Naive thymus-derived CD4-positive, alpha-beta T cell (primary cell): ENCODE data around the gene DOCK3. TPM values are rescaled to one million over a fixed set of nuclear protein-coding genes. Genes with fewer than 3 reads are reported as not detected.

Source experiments
- ATAC-seq: fragments of 150-1000 bp; cut with Tn5 transposase; 2 replicates; pipeline ENCODE4 v1.10.0; 2021; ENCODE audit warnings: mild to moderate bottlenecking, moderate library complexity
- CTCF ChIA-PET: fragments of 350-600 bp; sonication (Branson Sonifier 250); formaldehyde crosslinking; loops from one replicate; lab custom pipeline; 2021; ENCODE audit warnings: antibody characterized with exemption; lab: Charles Lee
- POLR2A ChIA-PET: fragments of 350-600 bp; sonication (Branson Sonifier 250); formaldehyde crosslinking; loops from one replicate; lab custom pipeline; 2021; ENCODE audit warnings: antibody characterized with exemption, inconsistent platforms; lab: Charles Lee
- DNase-seq, 9 donors: peaks; one replicate each; pipeline versions ENCODE4 v3.0.0 to v3.0.0-alpha.2; 2020 to 2022; ENCODE audit warnings: mixed read lengths in 1 of 9
- H3K27ac ChIP-seq: one replicate; pipeline ENCODE4 v1.7.0; 2013; ENCODE audit warnings: mild to moderate bottlenecking, low read depth, low read length, moderate library complexity
- H3K27me3 ChIP-seq, 2 donors: one replicate each; pipeline ENCODE4 v1.7.0; 2013; ENCODE audit warnings: low read length in 2 of 2, mild to moderate bottlenecking in 2 of 2, moderate library complexity in 2 of 2; ENCODE audit not compliant: control insufficient read depth in 2 of 2, insufficient read depth in 2 of 2
- H3K36me3 ChIP-seq, 3 experiments: 1 replicate in 2 of 3; 2 replicates in 1 of 3; pipeline ENCODE4 v1.7.0; 2013; ENCODE audit warnings: low read length in 3 of 3, mild to moderate bottlenecking in 3 of 3, moderate library complexity in 1 of 3; ENCODE audit not compliant: insufficient read depth in 3 of 3, control insufficient read depth in 2 of 3
- H3K4me1 ChIP-seq, 2 donors: one replicate each; pipeline ENCODE4 v1.7.0; 2013; ENCODE audit warnings: low read length in 2 of 2, mild to moderate bottlenecking in 2 of 2, moderate library complexity in 1 of 2; ENCODE audit not compliant: control insufficient read depth in 2 of 2, insufficient read depth in 2 of 2
- H3K4me3 ChIP-seq: 2 replicates; pipeline ENCODE4 v1.7.0; 2013; ENCODE audit warnings: mild to moderate bottlenecking, low read length
- H3K9me3 ChIP-seq, 3 experiments: 1 replicate in 2 of 3; 2 replicates in 1 of 3; pipeline ENCODE4 v1.7.0; 2013; ENCODE audit warnings: low read length in 3 of 3; ENCODE audit not compliant: control insufficient read depth in 2 of 3
- H3K27ac Mint-ChIP-seq, 9 donors: one replicate each; pipeline ENCODE4 v1.8.0; 2020 to 2022; ENCODE audit warnings: mixed read lengths in 9 of 9, mild to moderate bottlenecking in 8 of 9, moderate library complexity in 5 of 9, inconsistent platforms in 2 of 9
- H3K27me3 Mint-ChIP-seq, 5 donors: one replicate each; pipeline ENCODE4 v1.8.0; 2021 to 2022; ENCODE audit warnings: mixed read lengths in 5 of 5, mild to moderate bottlenecking in 1 of 5
- H3K36me3 Mint-ChIP-seq, 5 donors: one replicate each; pipeline ENCODE4 v1.8.0; 2020 to 2022; ENCODE audit warnings: mixed read lengths in 5 of 5, mild to moderate bottlenecking in 3 of 5, inconsistent platforms in 1 of 5
- H3K4me1 Mint-ChIP-seq, 7 donors: one replicate each; pipeline ENCODE4 v1.8.0; 2020 to 2022; ENCODE audit warnings: mixed read lengths in 7 of 7, mild to moderate bottlenecking in 3 of 7, inconsistent platforms in 1 of 7
- H3K4me3 Mint-ChIP-seq, 10 donors: one replicate each; pipeline ENCODE4 v1.8.0; 2020 to 2022; ENCODE audit warnings: mild to moderate bottlenecking in 10 of 10, mixed read lengths in 10 of 10, moderate library complexity in 6 of 10, inconsistent platforms in 2 of 10
- H3K9me3 Mint-ChIP-seq, 11 donors: one replicate each; pipeline ENCODE4 v1.8.0; 2020 to 2022; ENCODE audit warnings: mixed read lengths in 11 of 11, mild to moderate bottlenecking in 4 of 11, inconsistent platforms in 1 of 11, moderate library complexity in 1 of 11
- intact Hi-C, 2 donors: fragments of 100-400 bp; cut with micrococcal nuclease; formaldehyde crosslinking; loops; one replicate each; pipeline ENCODE4 v1.15.1; 2023
- polyA plus RNA-seq, 2 donors: library from polyadenylated mRNA; unstranded; fragments of 300-500 nt; fragmentation: Illumina TruSeq; gene quantifications; one replicate each; pipeline ENCODE4 v1.2.3, GENCODE V29; 2021
- total RNA-seq, 6 experiments: library from RNA in 5 of 6; stranded (reverse) in 5 of 6; gene quantifications; 1 replicate in 5 of 6; 2 replicates in 1 of 6; pipeline ENCODE4 v1.2.3 and lab custom pipeline; 2021 to 2026

The DOCK3 gene
- total and polyA plus RNA-seq, 7 experiments from 2014 or later = 0.19 to 2.9 (median 1.5) TPM

GRCh38 chr3:50985893-50986292 lies 311.2 kb downstream of the DOCK3 start:
- Mint-ChIP-seq H3K27me3 (peaks cover 0 to 4% (median 0%) of the 10 kb centered on the region in 5 donors), H3K4me3 (no peak overlapping the region), H3K36me3 (peaks cover 0 to 20% (median 11%) of the 10 kb centered on the region in 5 donors), H3K4me1 (no peaks in the 10 kb centered on the region), H3K27ac (no peak overlapping the region), H3K9me3 (peaks cover 4 to 31% (median 12%) of the 10 kb centered on the region in 11 donors)
- Histone ChIP-seq H3K9me3 (peaks cover 0 to 10% (median 0%) of the 10 kb centered on the region in 3 experiments), H3K4me1 (no peaks in the 10 kb centered on the region), H3K4me3 (no peak overlapping the region), H3K27me3 (no peaks in the 10 kb centered on the region), H3K27ac (no peak overlapping the region), H3K36me3 (no peaks in the 10 kb centered on the region)
- ChIA-PET POLR2A (no interaction called here), CTCF (no interaction called here)
- no peak for DNase-seq
- no peak for ATAC-seq
- intact Hi-C loops = no loop called here

DNA sequence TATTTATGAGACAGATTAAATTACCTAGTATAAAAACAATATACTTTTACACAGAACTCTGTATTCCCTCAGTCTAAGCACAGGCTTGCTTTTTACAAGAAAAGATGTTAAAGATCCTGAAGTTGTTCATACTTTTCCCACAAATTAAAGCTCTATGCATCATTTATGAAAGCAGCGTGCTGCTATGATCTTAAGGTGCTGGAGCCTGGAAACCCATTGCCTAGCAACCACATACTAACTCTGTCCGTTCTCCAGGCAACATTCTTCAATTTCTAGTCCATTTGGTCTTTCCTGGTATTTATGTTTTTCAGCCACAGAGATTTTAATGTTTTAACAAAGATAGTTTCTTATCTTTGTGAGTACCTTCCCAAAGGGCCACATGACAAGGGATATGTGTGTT lies 312.0 kb downstream of the DOCK3 start:
- no peak overlapping the region for H3K27ac Mint-ChIP-seq
- Histone ChIP-seq H3K27ac (no peak overlapping the region), H3K4me3 (no peak overlapping the region), H3K27me3 (no peaks in the 10 kb centered on the region), H3K9me3 (peaks cover 0 to 10% (median 0%) of the 10 kb centered on the region in 3 experiments), H3K36me3 (no peaks in the 10 kb centered on the region), H3K4me1 (no peaks in the 10 kb centered on the region)
- ChIA-PET CTCF (no interaction called here), POLR2A (no interaction called here)
- DNase-seq (no peak), ATAC-seq (no peak)
- peaks cover 0 to 27% (median 14%) of the 10 kb centered on the region in 5 donors for H3K36me3 Mint-ChIP-seq
- no peak overlapping the region for H3K4me3 Mint-ChIP-seq
- intact Hi-C loops = no loop called here
- H3K27me3 Mint-ChIP-seq = peaks cover 0 to 4% (median 0%) of the 10 kb centered on the region in 5 donors
- peaks cover 9 to 40% (median 20%) of the 10 kb centered on the region in 11 donors for H3K9me3 Mint-ChIP-seq
- H3K4me1 Mint-ChIP-seq = no peaks in the 10 kb centered on the region

- no peak for DNase-seq
- H3K27me3 ChIP-seq = no peaks in the 10 kb centered on the region
- peaks cover 0 to 7% (median 0%) of the 10 kb centered on the region in 3 experiments for H3K9me3 ChIP-seq
- ChIA-PET POLR2A (no interaction called here), CTCF (no interaction called here)
- no peak overlapping the region for H3K4me3 ChIP-seq
- H3K27ac Mint-ChIP-seq = no peak overlapping the region
- no peaks in the 10 kb centered on the region for H3K4me1 ChIP-seq
- no peak for ATAC-seq
- peaks cover 3 to 35% (median 21%) of the 10 kb centered on the region in 11 donors for H3K9me3 Mint-ChIP-seq
- no peak overlapping the region for H3K4me3 Mint-ChIP-seq
- intact Hi-C loops = no loop called here
- no peak overlapping the region for H3K27ac ChIP-seq
- peaks cover 0 to 4% (median 0%) of the 10 kb centered on the region in 7 donors for H3K4me1 Mint-ChIP-seq
- H3K27me3 Mint-ChIP-seq = peaks cover 0 to 3% (median 0%) of the 10 kb centered on the region in 5 donors
- H3K36me3 ChIP-seq = no peaks in the 10 kb centered on the region
- H3K36me3 Mint-ChIP-seq = peaks cover 1 to 21% (median 9%) of the 10 kb centered on the region in 5 donors
Observed at GRCh38 chr3:50994537-50994936, 319.8 kb downstream of the DOCK3 start.

- H3K27ac Mint-ChIP-seq = no peak overlapping the region
- intact Hi-C loops = no loop called here
Observed at GRCh38 chr3:50995085-50995824, 320.5 kb downstream of the DOCK3 start.

GRCh38 chr3:51002495-51002894 lies 327.8 kb downstream of the DOCK3 start:
- H3K9me3 Mint-ChIP-seq = peaks cover 0 to 3% (median 0%) of the 10 kb centered on the region in 11 donors
- Histone ChIP-seq H3K9me3 (no peaks in the 10 kb centered on the region), H3K4me1 (no peaks in the 10 kb centered on the region), H3K27ac (no peak overlapping the region), H3K27me3 (no peaks in the 10 kb centered on the region), H3K4me3 (no peak overlapping the region), H3K36me3 (no peaks in the 10 kb centered on the region)
- ChIA-PET CTCF (no interaction called here), POLR2A (interaction anchor here (0.6 kb wide), 1 partner anchor 1937 kb away, joined by 3 read pairs; no protein-coding TSS in a partner anchor)
- H3K4me1 Mint-ChIP-seq = peaks cover 0 to 13% (median 6%) of the 10 kb centered on the region in 7 donors
- H3K27me3 Mint-ChIP-seq = peaks cover 0 to 9% (median 0%) of the 10 kb centered on the region in 5 donors
- no peak overlapping the region for H3K4me3 Mint-ChIP-seq
- intact Hi-C loops = no loop called here
- DNase-seq = no peak
- no peak overlapping the region for H3K27ac Mint-ChIP-seq
- H3K36me3 Mint-ChIP-seq = no peaks in the 10 kb centered on the region
- ATAC-seq = no peak

More at GRCh38 chr3:50995085-50995824, 320.5 kb downstream of the DOCK3 start:
- H3K27ac ChIP-seq = no peak overlapping the region
- no peak for ATAC-seq
- H3K36me3 Mint-ChIP-seq = peaks cover 0 to 14% (median 7%) of the 10 kb centered on the region in 5 donors
- peaks cover 0 to 3% (median 0%) of the 10 kb centered on the region in 5 donors for H3K27me3 Mint-ChIP-seq
- peaks cover 0 to 4% (median 0%) of the 10 kb centered on the region in 7 donors for H3K4me1 Mint-ChIP-seq
- POLR2A ChIA-PET = no interaction called here
- no peak for DNase-seq
- H3K36me3 ChIP-seq = no peaks in the 10 kb centered on the region
- peaks cover 0 to 6% (median 0%) of the 10 kb centered on the region in 3 experiments for H3K9me3 ChIP-seq
- no peak overlapping the region for H3K4me3 ChIP-seq
- H3K4me1 ChIP-seq = no peaks in the 10 kb centered on the region
- no peaks in the 10 kb centered on the region for H3K27me3 ChIP-seq
- H3K4me3 Mint-ChIP-seq = no peak overlapping the region
- CTCF ChIA-PET = no interaction called here
- peaks cover 0 to 28% (median 15%) of the 10 kb centered on the region in 11 donors for H3K9me3 Mint-ChIP-seq

DNA sequence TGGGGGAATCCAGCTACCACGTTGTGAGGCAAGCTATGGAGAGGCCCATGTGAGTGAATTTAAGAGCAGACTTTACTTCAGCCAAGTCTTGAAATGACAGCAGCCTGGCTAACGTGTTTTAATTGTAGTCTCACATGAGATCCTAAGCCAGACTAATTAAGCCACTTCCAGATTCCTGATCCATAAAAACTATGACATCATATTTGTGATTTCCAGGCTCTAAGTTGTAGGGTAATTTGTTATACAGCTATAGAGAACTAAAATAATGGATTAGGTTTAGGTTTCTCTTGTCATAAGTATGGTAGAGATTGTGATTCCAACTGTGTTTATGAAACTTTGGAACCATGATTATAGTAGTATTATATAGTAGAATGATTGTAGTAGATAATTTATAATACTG lies 329.5 kb downstream of the DOCK3 start:
- CTCF ChIA-PET = no interaction called here
- Mint-ChIP-seq H3K4me1 (peaks cover 0 to 13% (median 6%) of the 10 kb centered on the region in 7 donors), H3K36me3 (no peaks in the 10 kb centered on the region), H3K4me3 (no peak overlapping the region), H3K27ac (no peak overlapping the region), H3K9me3 (peaks cover 0 to 12% (median 2%) of the 10 kb centered on the region in 11 donors), H3K27me3 (peaks cover 0 to 6% (median 0%) of the 10 kb centered on the region in 5 donors)
- intact Hi-C loops = no loop called here
- Histone ChIP-seq H3K4me1 (no peaks in the 10 kb centered on the region), H3K27me3 (no peaks in the 10 kb centered on the region), H3K4me3 (no peak overlapping the region), H3K36me3 (no peaks in the 10 kb centered on the region), H3K27ac (no peak overlapping the region), H3K9me3 (no peaks in the 10 kb centered on the region)
- ATAC-seq = no peak
- POLR2A ChIA-PET = no interaction called here
- DNase-seq = no peak
